ENCODE data around the gene BRMS1. TPM values are rescaled to one million over a fixed set of nuclear protein-coding genes. Genes with fewer than 3 reads are reported as not detected.
A peak's percentile ranks its signal among the peaks of the same experiment; 100 is the strongest.

Gene BRMS1
- total RNA-seq, 2 experiments from 2014 or later: 35.7 to 35.9 TPM

DNA sequence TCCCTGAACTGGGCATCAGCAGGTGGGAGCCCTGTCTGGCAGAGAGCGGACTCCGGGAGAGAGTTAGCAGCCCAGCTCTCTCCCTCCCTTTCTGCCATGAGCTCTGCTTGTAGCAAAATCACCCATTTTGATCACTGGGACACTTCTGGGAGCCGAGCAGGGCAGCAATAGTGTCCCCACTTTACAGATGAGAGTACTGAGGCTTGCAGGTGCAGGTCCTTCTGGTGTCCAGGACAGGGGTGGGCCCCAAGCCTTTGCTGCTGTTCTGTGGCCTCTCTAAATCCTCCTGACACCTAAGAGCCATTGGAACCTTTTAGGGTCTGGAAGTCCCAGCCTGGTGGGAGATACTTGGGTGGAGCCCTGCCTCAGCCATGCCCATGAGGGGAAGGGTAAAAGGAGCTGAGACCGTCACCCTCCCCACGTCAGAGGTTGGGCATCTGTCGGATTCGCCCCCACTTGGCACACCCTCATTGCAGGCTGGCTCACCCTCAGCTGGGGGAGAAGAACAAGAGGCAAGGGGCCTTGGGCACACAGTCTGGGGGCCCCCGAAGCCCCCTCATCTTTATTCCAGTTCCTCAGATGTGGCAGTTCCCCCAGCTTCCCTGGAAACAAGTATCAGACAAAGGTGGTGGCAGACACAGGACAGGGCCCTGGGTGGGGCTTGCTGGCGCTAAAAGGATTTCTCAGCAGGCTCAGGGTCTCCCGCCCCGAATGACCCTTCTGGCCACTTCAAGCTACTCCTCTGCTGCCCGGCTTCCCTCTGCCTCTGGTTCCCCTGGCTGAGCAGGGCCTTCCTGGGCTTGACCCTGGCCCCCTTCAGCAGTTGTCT is 13.1 kb downstream of the BRMS1 start:
- H3K4me3 Mint-ChIP-seq: no peak overlapping the region
- ATAC-seq (no peak), DNase-seq (no peak)
- H3K27me3 Mint-ChIP-seq: no peaks in the 10 kb centered on the region
- TF ChIP-seq, protein P1, sequence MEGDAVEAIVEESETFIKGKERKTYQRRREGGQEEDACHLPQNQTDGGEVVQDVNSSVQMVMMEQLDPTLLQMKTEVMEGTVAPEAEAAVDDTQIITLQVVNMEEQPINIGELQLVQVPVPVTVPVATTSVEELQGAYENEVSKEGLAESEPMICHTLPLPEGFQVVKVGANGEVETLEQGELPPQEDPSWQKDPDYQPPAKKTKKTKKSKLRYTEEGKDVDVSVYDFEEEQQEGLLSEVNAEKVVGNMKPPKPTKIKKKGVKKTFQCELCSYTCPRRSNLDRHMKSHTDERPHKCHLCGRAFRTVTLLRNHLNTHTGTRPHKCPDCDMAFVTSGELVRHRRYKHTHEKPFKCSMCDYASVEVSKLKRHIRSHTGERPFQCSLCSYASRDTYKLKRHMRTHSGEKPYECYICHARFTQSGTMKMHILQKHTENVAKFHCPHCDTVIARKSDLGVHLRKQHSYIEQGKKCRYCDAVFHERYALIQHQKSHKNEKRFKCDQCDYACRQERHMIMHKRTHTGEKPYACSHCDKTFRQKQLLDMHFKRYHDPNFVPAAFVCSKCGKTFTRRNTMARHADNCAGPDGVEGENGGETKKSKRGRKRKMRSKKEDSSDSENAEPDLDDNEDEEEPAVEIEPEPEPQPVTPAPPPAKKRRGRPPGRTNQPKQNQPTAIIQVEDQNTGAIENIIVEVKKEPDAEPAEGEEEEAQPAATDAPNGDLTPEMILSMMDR (IDR thresholded peaks at IDR 0.05): no peak
- ChIA-PET CTCF (interaction anchor here (0.9 to 8.7 kb wide), 3 partner anchors 18 to 54 kb away, joined by 3 to 133 read pairs (median 3); partner anchors contain the start of genes CD248 and YIF1A), POLR2A (interaction anchor here (1.0 to 1.8 kb wide), 4 partner anchors 13 to 20 kb away, joined by 3 to 9 read pairs (median 3); partner anchors contain the start of gene BRMS1)
- intact Hi-C loops (cut with micrococcal nuclease): no loop called here
- H3K4me1 Mint-ChIP-seq (ENCODE audit: low read depth): peaks cover 34% of the 10 kb centered on the region
- no peaks in the 10 kb centered on the region for H3K9me3 Mint-ChIP-seq
- no peak overlapping the region for H3K27ac Mint-ChIP-seq
- peaks cover 1% of the 10 kb centered on the region for H3K36me3 Mint-ChIP-seq (ENCODE audit: low read depth)

DNA sequence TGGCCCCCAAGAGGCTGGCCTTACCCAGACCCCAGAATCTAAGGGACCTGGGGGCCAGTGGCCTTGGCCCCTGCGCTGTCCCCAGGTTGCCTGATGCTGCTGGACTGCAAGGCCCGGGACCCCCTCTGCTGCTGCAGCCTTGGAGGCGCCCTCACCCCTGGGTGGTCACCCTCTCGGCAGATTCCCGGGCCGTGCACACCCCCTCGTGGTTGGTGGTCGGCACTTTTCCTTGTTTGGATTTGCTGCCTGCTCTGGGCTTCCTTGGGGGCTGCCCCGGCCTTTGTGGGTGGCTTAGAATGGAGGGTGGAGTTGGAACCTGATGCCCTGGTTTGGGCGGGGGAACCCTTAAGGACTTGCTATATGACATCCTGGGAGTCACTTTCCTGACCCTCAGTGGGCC is 14.0 kb downstream of the BRMS1 start:
- H3K4me1 Mint-ChIP-seq (ENCODE audit: low read depth): peaks cover 33% of the 10 kb centered on the region
- DNase-seq: no peak
- intact Hi-C loops (cut with micrococcal nuclease): no loop called here
- H3K27me3 Mint-ChIP-seq: no peaks in the 10 kb centered on the region
- no peak overlapping the region for H3K27ac Mint-ChIP-seq
- H3K36me3 Mint-ChIP-seq (ENCODE audit: low read depth): no peaks in the 10 kb centered on the region
- CTCF ChIA-PET: interaction anchor here (0.9 to 8.7 kb wide), 3 partner anchors 17 to 66 kb away, joined by 3 to 133 read pairs (median 4); partner anchors contain the start of gene CD248
- H3K9me3 Mint-ChIP-seq: no peaks in the 10 kb centered on the region
- TF ChIP-seq, protein P1 (IDR thresholded peaks at IDR 0.05): no peak
- POLR2A ChIA-PET: interaction anchor here (1.3 kb wide), 1 partner anchor 19 kb away, joined by 3 read pairs; no protein-coding TSS in a partner anchor
- no peak for ATAC-seq
- H3K4me3 Mint-ChIP-seq: no peak overlapping the region

DNA sequence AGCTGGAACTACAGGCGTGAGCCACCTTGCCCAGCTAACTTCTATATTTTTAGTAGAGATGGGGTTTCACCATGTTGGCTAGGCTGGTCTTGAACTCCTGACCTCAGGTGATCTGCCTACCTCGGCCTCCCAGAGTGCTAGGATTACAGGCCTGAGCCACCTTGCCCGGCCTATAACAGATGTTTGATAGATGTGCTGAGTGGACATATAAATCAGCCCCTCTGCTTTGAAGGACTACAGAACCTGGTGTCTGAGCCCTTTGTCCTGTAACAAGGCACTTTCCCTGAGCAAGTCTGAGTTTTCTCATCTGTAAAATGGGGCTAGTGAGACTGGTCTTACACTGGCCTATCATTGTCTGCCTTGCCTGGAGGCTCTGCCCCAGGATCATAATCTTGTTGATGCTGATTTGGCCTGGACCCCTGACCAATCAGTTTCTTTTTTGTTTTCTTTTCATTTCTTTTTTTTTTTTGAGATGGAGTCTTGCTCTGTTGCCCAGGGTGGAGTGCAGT is 15.7 kb downstream of the BRMS1 start:
- intact Hi-C loops (cut with micrococcal nuclease): no loop called here
- POLR2A ChIA-PET: interaction anchor here (0.9 kb wide), 1 partner anchor 11 kb away, joined by 3 read pairs; no protein-coding TSS in a partner anchor
- peak overlapping the region; percentile 79 for H3K27ac Mint-ChIP-seq

DNA sequence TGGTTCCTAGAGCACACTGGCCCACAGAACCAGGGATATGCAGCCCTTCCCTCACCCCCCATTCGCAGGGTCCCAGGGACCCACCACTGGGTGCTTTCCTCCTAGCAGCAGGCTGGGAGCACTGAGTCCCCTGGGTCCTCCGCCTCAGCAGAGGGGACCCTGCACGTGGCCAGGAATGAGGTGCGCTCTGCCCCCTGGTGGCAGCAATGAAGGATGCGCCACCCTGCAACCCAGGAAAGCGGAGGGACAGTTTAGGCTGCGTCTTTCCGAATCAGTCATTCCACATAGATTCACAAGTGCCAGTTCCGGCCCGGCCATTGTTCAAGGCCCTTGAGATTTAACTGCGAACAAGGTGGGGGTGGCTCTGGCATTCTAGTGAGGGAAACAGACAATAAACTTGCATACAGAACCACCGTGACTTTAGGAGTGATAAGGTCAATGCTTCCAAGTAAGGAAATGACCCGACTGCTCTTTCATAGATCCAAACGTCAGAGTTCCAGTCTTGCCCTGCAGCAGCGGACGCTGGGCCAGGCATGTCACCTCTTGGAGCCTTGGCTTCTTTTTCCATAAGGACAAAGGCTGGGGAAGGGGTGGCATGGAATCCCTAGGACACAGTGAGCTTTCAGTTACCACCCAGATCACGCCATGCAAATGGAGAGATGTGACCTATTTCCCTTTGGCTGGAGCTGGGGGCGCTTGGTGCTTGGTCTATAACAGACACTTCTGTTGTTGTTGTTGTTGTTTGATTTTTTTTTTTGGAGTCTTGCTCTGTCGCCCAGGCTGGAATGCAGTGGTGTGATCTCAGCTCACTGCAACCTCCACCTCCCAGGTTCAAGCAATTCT is 16.4 kb downstream of the BRMS1 start:
- intact Hi-C loops (cut with micrococcal nuclease): no loop called here
- peak; percentile 91 for DNase-seq
- Mint-ChIP-seq H3K27ac (peak overlapping the region; percentile 79), H3K4me3 (peak overlapping the region; percentile 44), H3K27me3 (no peaks in the 10 kb centered on the region), H3K4me1 (ENCODE audit: low read depth) (peaks cover 48% of the 10 kb centered on the region), H3K36me3 (ENCODE audit: low read depth) (no peaks in the 10 kb centered on the region), H3K9me3 (no peaks in the 10 kb centered on the region)
- peak; percentile 70 for ATAC-seq
- TF ChIP-seq, protein P1 (IDR thresholded peaks at IDR 0.05): peak; percentile 94
- CTCF ChIA-PET: interaction anchor here (0.9 to 8.7 kb wide), 6 partner anchors 11 to 60 kb away, joined by 3 to 133 read pairs (median 4); partner anchors contain the start of genes BRMS1 and CD248
- POLR2A ChIA-PET: interaction anchor here (0.5 to 0.9 kb wide), 2 partner anchors 11 to 106 kb away, joined by 3 read pairs; no protein-coding TSS in a partner anchor

More for the DNA sequence above, 15.7 kb downstream of the BRMS1 start:
- no peak overlapping the region for H3K4me3 Mint-ChIP-seq
- CTCF ChIA-PET: interaction anchor here (0.9 to 8.7 kb wide), 6 partner anchors 10 to 59 kb away, joined by 3 to 133 read pairs (median 4); partner anchors contain the start of genes BRMS1 and CD248
- H3K9me3 Mint-ChIP-seq: no peaks in the 10 kb centered on the region
- DNase-seq: no peak
- peaks cover 42% of the 10 kb centered on the region for H3K4me1 Mint-ChIP-seq (ENCODE audit: low read depth)
- TF ChIP-seq, protein P1 (IDR thresholded peaks at IDR 0.05): no peak
- no peak for ATAC-seq
- H3K27me3 Mint-ChIP-seq: no peaks in the 10 kb centered on the region
- H3K36me3 Mint-ChIP-seq (ENCODE audit: low read depth): no peaks in the 10 kb centered on the region

Data from activated CD8-positive, alpha-beta T cell treated with anti-CD3 and anti-CD28 coated beads for 36 hours (primary cell).